Right atrium auricular region (tissue), 2 donors: ENCODE data around the gene RPSA. TPM values are rescaled to one million over a fixed set of nuclear protein-coding genes. Genes with fewer than 3 reads are reported as not detected.

Experiments used
- DNase-seq: peaks from one replicate; pipeline ENCODE4 v3.0.0-alpha.2; 2019; ENCODE audit warnings: low spot score
- H3K27ac ChIP-seq, 2 donors: fragments of 200-600 bp; sonication (generic); 1 replicate in 1 of 2; 2 replicates in 1 of 2; pipeline ENCODE4 v1.5.1; 2016 to 2019
- H3K27me3 ChIP-seq, 2 donors: fragments of 200-600 bp; sonication (generic); one replicate each; pipeline versions ENCODE4 v1.5.1 to v1.6.0; 2017 to 2019
- H3K36me3 ChIP-seq: fragments of 200-600 bp; sonication (generic); one replicate; pipeline ENCODE4 v1.5.1; 2016
- H3K4me1 ChIP-seq, 2 donors: fragments of 200-600 bp; sonication (generic); one replicate each; pipeline versions ENCODE4 v1.5.1 to v1.6.0; 2017 to 2019
- H3K4me3 ChIP-seq, 2 donors: fragments of 200-600 bp; sonication (generic); 1 replicate in 1 of 2; 2 replicates in 1 of 2; pipeline ENCODE4 v1.5.1; 2017 to 2019; ENCODE audit warnings: mild to moderate bottlenecking in 1 of 2, moderate library complexity in 1 of 2
- H3K9me3 ChIP-seq, 2 donors: fragments of 200-600 bp; sonication (generic); one replicate each; pipeline ENCODE4 v1.5.1; 2019
- CTCF ChIP-seq, 2 donors: fragments of 200-600 bp; sonication (generic); IDR thresholded peaks; one replicate each; pipeline ENCODE4 v1.5.1; 2019; ENCODE audit warnings: antibody characterized with exemption in 2 of 2
- total RNA-seq, 2 donors: library from RNA; depleted of rRNA; stranded (reverse); fragments of >200 nt; gene quantifications; one replicate each; pipeline ENCODE4 v1.1.0, GENCODE V29; 2016

The RPSA gene
- total RNA-seq, 2 donors from 2014 or later: 351 to 628 TPM

- no peaks in the 10 kb centered on the region for H3K27me3 ChIP-seq
- no peak overlapping the region for H3K4me3 ChIP-seq
- TF ChIP-seq CTCF (IDR thresholded peaks at IDR 0.05): no peak
- no peak overlapping the region for H3K27ac ChIP-seq
- no peaks in the 10 kb centered on the region for H3K36me3 ChIP-seq
- H3K4me1 ChIP-seq: peaks cover 0 to 16% of the 10 kb centered on the region in 2 donors
- DNase-seq: no peak
- no peaks in the 10 kb centered on the region for H3K9me3 ChIP-seq
Observed at GRCh38 chr3:39381432-39381831, 25.1 kb upstream of the RPSA start.

GRCh38 chr3:39383045-39383880 is 23.3 kb upstream of the RPSA start, which contains the start of gene SLC25A38:
TSS of gene SLC25A38 (plus strand) at chr3:39383370. CDS start at chr3:39383725, 355 bp downstream.
- DNase-seq: peak; percentile 82
- TF ChIP-seq CTCF (IDR thresholded peaks at IDR 0.05): peak in 1 of 2 donors; percentile 37
- Histone ChIP-seq H3K9me3 (no peaks in the 10 kb centered on the region), H3K27ac (peak within 1 kb of the TSS; percentile 87 to 90), H3K27me3 (no peaks in the 10 kb centered on the region), H3K4me1 (peaks cover 0 to 16% of the 10 kb centered on the region in 2 donors), H3K4me3 (peak within 1 kb of the TSS; percentile 62 to 91), H3K36me3 (no peaks in the 10 kb centered on the region)

GRCh38 chr3:39383881-39384664 is 22.4 kb upstream of the RPSA start:
- H3K4me3 ChIP-seq: peak overlapping the region; percentile 62 to 91
- H3K27ac ChIP-seq: peak overlapping the region; percentile 87 to 90
- peak; percentile 94 for DNase-seq
- TF ChIP-seq CTCF (IDR thresholded peaks at IDR 0.05): no peak
- peaks cover under 1% of the 10 kb centered on the region for H3K36me3 ChIP-seq
- H3K27me3 ChIP-seq: no peaks in the 10 kb centered on the region
- no peaks in the 10 kb centered on the region for H3K9me3 ChIP-seq
- peaks cover 0 to 16% of the 10 kb centered on the region in 2 donors for H3K4me1 ChIP-seq

DNA sequence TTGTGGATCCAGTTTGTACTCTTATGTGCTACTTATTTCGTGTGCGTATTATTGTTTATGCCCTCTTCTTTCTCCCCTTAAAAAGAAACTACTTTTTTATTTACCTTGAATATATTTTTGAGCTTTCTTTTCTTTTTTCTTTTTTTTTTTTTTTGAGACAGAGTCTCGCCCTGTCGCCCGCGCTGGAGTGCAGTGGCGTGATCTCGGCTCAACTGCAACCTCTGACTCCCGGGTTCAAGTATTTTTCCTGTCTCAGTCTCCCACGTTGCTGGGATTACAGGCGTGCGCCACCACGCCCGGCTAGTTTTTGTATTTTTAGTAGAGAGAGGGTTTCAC is 21.9 kb upstream of the RPSA start:
- no peak for TF ChIP-seq CTCF (IDR thresholded peaks at IDR 0.05)
- Histone ChIP-seq H3K9me3 (no peaks in the 10 kb centered on the region), H3K27me3 (no peaks in the 10 kb centered on the region), H3K4me1 (peaks cover 0 to 16% of the 10 kb centered on the region in 2 donors), H3K4me3 (peak overlapping the region; percentile 62 to 91), H3K36me3 (peaks cover 6% of the 10 kb centered on the region), H3K27ac (peak overlapping the region; percentile 87 to 90)
- DNase-seq: no peak

DNA sequence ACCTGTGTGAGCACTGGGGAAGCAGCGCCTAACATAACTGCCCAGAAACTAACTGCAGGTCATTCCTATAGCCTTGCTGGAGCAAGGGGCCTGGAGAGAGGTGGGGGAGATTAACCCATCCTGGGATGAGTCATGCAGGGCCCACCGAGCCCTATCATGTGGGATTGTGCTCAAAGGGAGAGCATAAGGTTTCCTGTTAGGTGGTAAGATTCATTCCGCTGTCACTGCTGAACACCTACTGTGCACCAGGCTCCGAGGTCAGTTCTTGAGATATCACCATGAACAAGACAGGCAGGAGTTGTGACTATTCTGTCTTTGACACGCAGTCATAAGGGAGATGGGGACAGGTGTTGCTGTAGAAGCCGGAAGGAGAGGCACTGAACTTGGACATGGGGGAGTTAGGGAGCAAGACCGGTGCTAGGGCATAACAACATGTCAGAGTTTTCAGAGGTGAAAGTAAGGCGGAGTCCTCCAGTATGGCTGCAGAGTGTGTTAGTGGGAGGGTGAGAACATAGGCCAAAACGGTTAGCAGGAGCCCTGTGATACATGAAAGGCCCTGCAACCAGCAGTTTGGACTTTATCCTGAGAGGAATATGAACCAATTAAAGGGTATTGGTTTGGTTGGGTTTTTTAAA is 20.9 kb upstream of the RPSA start:
- Histone ChIP-seq H3K9me3 (no peaks in the 10 kb centered on the region), H3K4me1 (peaks cover 0 to 16% of the 10 kb centered on the region in 2 donors), H3K36me3 (peaks cover 15% of the 10 kb centered on the region), H3K27ac (no peak overlapping the region), H3K4me3 (no peak overlapping the region), H3K27me3 (no peaks in the 10 kb centered on the region)
- DNase-seq: no peak
- no peak for TF ChIP-seq CTCF (IDR thresholded peaks at IDR 0.05)
